ENCODE data around the gene CTNNA2. TPM values are rescaled to one million over a fixed set of nuclear protein-coding genes. Genes with fewer than 3 reads are reported as not detected.

Gene CTNNA2
- total and polyA plus RNA-seq, 9 of the 15 experiments (the other 6 are each of a cell fraction or from before 2014, with no cell fraction given): 0.03 to 0.40 (median 0.15) TPM

- TF ChIP-seq E2F8 (IDR thresholded peaks at IDR 0.05; ENCODE audit: low read depth, partially characterized antibody) (no peak), CUX1 (CRISPR knock-in tag; IDR thresholded peaks at IDR 0.05) (no peak)
These were observed 941.8 kb downstream of the CTNNA2 start (continued) for GRCh38 chr2:80454628-80455027.

All from K562 (cell line).